Keratinocyte (primary cell): ENCODE data around the gene GLI2. TPM values are rescaled to one million over a fixed set of nuclear protein-coding genes. Genes with fewer than 3 reads are reported as not detected.

Experiments
- DNase-seq: peaks from one replicate; pipeline ENCODE4 v3.0.0-alpha.2; 2011; ENCODE audit warnings: low read depth, missing footprints, low spot score
- FAIRE-seq: peaks from 2 replicates; lab custom pipeline; 2011; peaks lifted over from hg19 to GRCh38; lab: Jason Lieb, UNC
- H2AFZ ChIP-seq: 2 replicates; pipeline ENCODE4 v1.6.0; 2012; ENCODE audit warnings: low read length, control low read depth, inconsistent platforms; ENCODE audit not compliant: control insufficient read depth
- H3K27ac ChIP-seq: 2 replicates; pipeline ENCODE4 v1.5.1; 2011; ENCODE audit warnings: low read length; ENCODE audit not compliant: control insufficient read depth, insufficient read depth
- H3K27me3 ChIP-seq: 3 replicates; pipeline ENCODE4 v1.6.0; 2011; ENCODE audit warnings: low read length; ENCODE audit not compliant: control insufficient read depth, insufficient read depth; ENCODE audit errors: extremely low read depth
- H3K36me3 ChIP-seq, 2 experiments: 2 replicates in 1 of 2; 3 replicates in 1 of 2; pipeline ENCODE4 v1.5.1; 2011; ENCODE audit warnings: low read length in 2 of 2, mild to moderate bottlenecking in 1 of 2; ENCODE audit not compliant: control insufficient read depth in 2 of 2, insufficient read depth in 2 of 2; ENCODE audit errors: extremely low read depth in 1 of 2
- H3K4me1 ChIP-seq: 3 replicates; pipeline ENCODE4 v1.5.1; 2011; ENCODE audit warnings: low read length; ENCODE audit not compliant: control insufficient read depth, insufficient read depth; ENCODE audit errors: extremely low read depth
- H3K4me2 ChIP-seq: 3 replicates; pipeline ENCODE4 v1.6.0; 2011; ENCODE audit warnings: low read depth, low read length; ENCODE audit not compliant: control insufficient read depth, insufficient read depth; ENCODE audit errors: extremely low read depth
- H3K4me3 ChIP-seq, 3 experiments: fragments of 200-600 bp in 1 of 3; sonication (generic) in 1 of 3; 2 replicates in 2 of 3; 3 replicates in 1 of 3; pipeline ENCODE4 v1.5.1; 2011 to 2016; ENCODE audit warnings: low read length in 3 of 3, mild to moderate bottlenecking in 3 of 3, control low read depth in 2 of 3, inconsistent platforms in 1 of 3, low read depth in 1 of 3, mixed read lengths in 1 of 3, mixed run types in 1 of 3, moderate library complexity in 1 of 3; ENCODE audit not compliant: control insufficient read depth in 2 of 3, insufficient read depth in 2 of 3; ENCODE audit errors: extremely low read depth in 1 of 3
- H3K79me2 ChIP-seq: 2 replicates; pipeline ENCODE4 v1.6.0; 2012; ENCODE audit warnings: low read length; ENCODE audit not compliant: control insufficient read depth, insufficient read depth
- H3K9ac ChIP-seq: 3 replicates; pipeline ENCODE4 v1.6.0; 2011; ENCODE audit warnings: low read length; ENCODE audit not compliant: control insufficient read depth, insufficient read depth; ENCODE audit errors: extremely low read depth
- H3K9me1 ChIP-seq: 3 replicates; pipeline ENCODE4 v1.6.0; 2011; ENCODE audit warnings: low read length; ENCODE audit not compliant: control insufficient read depth, insufficient read depth; ENCODE audit errors: extremely low read depth
- H3K9me3 ChIP-seq: 2 replicates; pipeline ENCODE4 v1.5.1; 2012; ENCODE audit warnings: low read depth, low read length; ENCODE audit not compliant: control insufficient read depth
- H4K20me1 ChIP-seq: 3 replicates; pipeline ENCODE4 v1.6.0; 2011; ENCODE audit warnings: low read length; ENCODE audit not compliant: control insufficient read depth, insufficient read depth; ENCODE audit errors: extremely low read depth
- CTCF ChIP-seq, 3 experiments: IDR thresholded peaks in 1 of 3; conservative IDR thresholded peaks in 1 of 3; optimal IDR thresholded peaks in 1 of 3; 2 replicates in 2 of 3; 3 replicates in 1 of 3; pipeline versions ENCODE3 to v1.5.1; 2011; ENCODE audit warnings: low read length in 3 of 3, mild to moderate bottlenecking in 3 of 3, moderate library complexity in 2 of 3, control low read depth in 1 of 3, inconsistent platforms in 1 of 3; ENCODE audit not compliant: insufficient read depth in 2 of 3; ENCODE audit errors: extremely low read depth in 1 of 3
- EZH2 ChIP-seq: IDR thresholded peaks from one replicate; pipeline ENCODE4 v1.6.1; 2012; ENCODE audit warnings: inconsistent platforms, mild to moderate bottlenecking, low read length, moderate library complexity
- dilution Hi-C: fragments of 300-500 bp; cut with MboI; formaldehyde crosslinking; loops from one replicate; pipeline ENCODE4 v1.7.0; 2020; ENCODE audit warnings: low sequenced_read_pairs; ENCODE audit not compliant: extremely low pct_ligation_motif_present
- polyA plus RNA-seq, 5 experiments: library from polyadenylated mRNA; depleted of rRNA in 3 of 5; stranded (reverse) in 3 of 5; stranded (forward) in 1 of 5; unstranded in 1 of 5; fragments of >200 nt; gene quantifications; 1 replicate in 1 of 5; 2 replicates in 3 of 5; 3 replicates in 1 of 5; pipeline versions ENCODE4 v1.2.1 to v1.2.3, GENCODE V29; 2011 to 2012; ENCODE audit warnings: missing spikeins in 2 of 5, low read depth in 1 of 5, low replicate concordance in 1 of 5

The GLI2 gene
- polyA plus RNA-seq, 1 donor (not counting 4 experiments of a cell fraction or from before 2014, with no cell fraction given): 0.04 TPM

GRCh38 chr2:120707816-120708215 is 27.9 kb upstream of the GLI2 start:
- Histone ChIP-seq H4K20me1 (no peaks in the 10 kb centered on the region), H3K79me2 (no peaks in the 10 kb centered on the region), H3K9ac (no peak overlapping the region), H3K27ac (no peak overlapping the region), H3K4me1 (peaks cover 19% of the 10 kb centered on the region), H3K36me3 (no peaks in the 10 kb centered on the region), H3K9me3 (no peaks in the 10 kb centered on the region), H3K9me1 (no peaks in the 10 kb centered on the region), H3K27me3 (no peaks in the 10 kb centered on the region), H3K4me2 (no peak overlapping the region), H3K4me3 (no peak overlapping the region), H2AFZ (no peak overlapping the region)
- FAIRE-seq: no peak
- dilution Hi-C loops: loop anchor here (10.0 kb wide), 1 partner anchor 357 kb away; no protein-coding TSS in a partner anchor
- TF ChIP-seq EZH2 (no peak), CTCF (optimal IDR thresholded peaks at IDR 0.05 in 1 of 3, IDR thresholded peaks at IDR 0.05 in 1 of 3, conservative IDR thresholded peaks at IDR 0.05 in 1 of 3; ENCODE audit: extremely low read depth in 1 of 3, insufficient read depth in 2 of 3, low read length in 3 of 3) (no peak)
- no peak for DNase-seq

GRCh38 chr2:120708944-120709607 is 26.6 kb upstream of the GLI2 start:
- H3K79me2 ChIP-seq: no peaks in the 10 kb centered on the region
- TF ChIP-seq CTCF (optimal IDR thresholded peaks at IDR 0.05 in 1 of 3, IDR thresholded peaks at IDR 0.05 in 1 of 3, conservative IDR thresholded peaks at IDR 0.05 in 1 of 3; ENCODE audit: extremely low read depth in 1 of 3, insufficient read depth in 2 of 3, low read length in 3 of 3): no peak
- TF ChIP-seq EZH2: no peak
- no peak overlapping the region for H3K4me2 ChIP-seq
- H3K36me3 ChIP-seq: no peaks in the 10 kb centered on the region
- H2AFZ ChIP-seq: no peak overlapping the region
- no peak overlapping the region for H3K27ac ChIP-seq
- no peaks in the 10 kb centered on the region for H3K9me1 ChIP-seq
- H3K4me3 ChIP-seq: no peak overlapping the region
- H3K9me3 ChIP-seq: no peaks in the 10 kb centered on the region
- no peak overlapping the region for H3K9ac ChIP-seq
- no peak for FAIRE-seq
- no peaks in the 10 kb centered on the region for H4K20me1 ChIP-seq
- no peaks in the 10 kb centered on the region for H3K27me3 ChIP-seq
- H3K4me1 ChIP-seq: peaks cover 15% of the 10 kb centered on the region
- DNase-seq: no peak
- dilution Hi-C loops: loop anchor here (10.0 kb wide), 1 partner anchor 356 kb away; no protein-coding TSS in a partner anchor
